ENCODE measurements around the gene LHPP.

The LHPP gene, protein sequence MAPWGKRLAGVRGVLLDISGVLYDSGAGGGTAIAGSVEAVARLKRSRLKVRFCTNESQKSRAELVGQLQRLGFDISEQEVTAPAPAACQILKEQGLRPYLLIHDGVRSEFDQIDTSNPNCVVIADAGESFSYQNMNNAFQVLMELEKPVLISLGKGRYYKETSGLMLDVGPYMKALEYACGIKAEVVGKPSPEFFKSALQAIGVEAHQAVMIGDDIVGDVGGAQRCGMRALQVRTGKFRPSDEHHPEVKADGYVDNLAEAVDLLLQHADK

DNA sequence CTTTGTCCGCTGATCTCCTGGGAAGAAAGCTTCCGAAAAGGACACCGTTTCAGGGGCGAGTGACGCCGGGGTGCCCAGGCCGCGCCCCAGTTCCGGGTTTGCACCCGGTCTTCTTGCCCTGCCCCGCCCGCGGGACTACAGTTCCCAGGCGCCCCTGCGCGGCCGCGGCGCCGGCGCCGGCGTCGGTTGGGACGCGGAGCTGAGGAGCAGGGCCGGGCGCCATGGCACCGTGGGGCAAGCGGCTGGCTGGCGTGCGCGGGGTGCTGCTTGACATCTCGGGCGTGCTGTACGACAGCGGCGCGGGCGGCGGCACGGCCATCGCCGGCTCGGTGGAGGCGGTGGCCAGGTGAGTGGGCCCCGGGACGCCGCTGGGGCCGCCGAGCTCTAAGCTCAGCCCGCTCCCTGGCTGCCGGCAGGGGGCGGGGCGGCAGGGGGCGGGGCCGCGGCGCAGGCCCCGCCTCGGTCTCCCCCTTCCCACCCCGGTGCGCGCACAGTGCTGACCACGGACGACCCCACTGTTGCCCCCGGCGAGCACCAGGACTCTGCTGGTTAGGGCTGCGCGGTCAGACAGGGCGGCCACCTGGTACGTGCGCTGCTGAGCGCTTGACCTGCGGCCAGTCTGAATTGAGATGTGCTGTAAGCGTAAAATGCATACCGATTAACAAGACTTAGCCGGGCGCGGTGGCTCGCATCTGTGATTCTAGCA lies at the start of gene LHPP:
LHPP (plus strand) TSS at position 182 of the 706 bp plus-strand sequence; CDS start at position 222, 40 bp downstream.
- no peak for TF ChIP-seq ESRRG (CRISPR knock-in tag; IDR thresholded peaks at IDR 0.05)
- TF ChIP-seq ZNF70 (CRISPR knock-in tag; IDR thresholded peaks at IDR 0.05): no peak
- TF ChIP-seq ZNF8 (CRISPR knock-in tag; IDR thresholded peaks at IDR 0.05): no peak
- no peak for TF ChIP-seq ZFP30 (CRISPR knock-in tag; IDR thresholded peaks at IDR 0.05)
- TF ChIP-seq SNAI2 (CRISPR knock-in tag; IDR thresholded peaks at IDR 0.05): no peak
- TF ChIP-seq OSR1 (CRISPR knock-in tag; IDR thresholded peaks at IDR 0.05): no peak
- peak; percentile 99 for ATAC-seq

- no peak for ATAC-seq
- TF ChIP-seq, protein P1, sequence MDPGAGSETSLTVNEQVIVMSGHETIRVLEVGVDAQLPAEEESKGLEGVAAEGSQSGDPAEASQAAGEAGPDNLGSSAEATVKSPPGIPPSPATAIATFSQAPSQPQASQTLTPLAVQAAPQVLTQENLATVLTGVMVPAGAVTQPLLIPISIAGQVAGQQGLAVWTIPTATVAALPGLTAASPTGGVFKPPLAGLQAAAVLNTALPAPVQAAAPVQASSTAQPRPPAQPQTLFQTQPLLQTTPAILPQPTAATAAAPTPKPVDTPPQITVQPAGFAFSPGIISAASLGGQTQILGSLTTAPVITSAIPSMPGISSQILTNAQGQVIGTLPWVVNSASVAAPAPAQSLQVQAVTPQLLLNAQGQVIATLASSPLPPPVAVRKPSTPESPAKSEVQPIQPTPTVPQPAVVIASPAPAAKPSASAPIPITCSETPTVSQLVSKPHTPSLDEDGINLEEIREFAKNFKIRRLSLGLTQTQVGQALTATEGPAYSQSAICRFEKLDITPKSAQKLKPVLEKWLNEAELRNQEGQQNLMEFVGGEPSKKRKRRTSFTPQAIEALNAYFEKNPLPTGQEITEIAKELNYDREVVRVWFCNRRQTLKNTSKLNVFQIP (CRISPR knock-in tag; IDR thresholded peaks at IDR 0.05; ENCODE audit: borderline replicate concordance, low read depth): no peak
- TF ChIP-seq CSRNP3 (CRISPR knock-in tag; IDR thresholded peaks at IDR 0.05) (no peak), ZFP30 (CRISPR knock-in tag; IDR thresholded peaks at IDR 0.05) (no peak), ESRRG (CRISPR knock-in tag; IDR thresholded peaks at IDR 0.05) (no peak), TCF4 (CRISPR knock-in tag; IDR thresholded peaks at IDR 0.05; ENCODE audit: borderline replicate concordance) (no peak), CSDC2 (CRISPR knock-in tag; IDR thresholded peaks at IDR 0.05) (no peak), SNAI2 (CRISPR knock-in tag; IDR thresholded peaks at IDR 0.05) (no peak), ISL1 (CRISPR knock-in tag; IDR thresholded peaks at IDR 0.05) (no peak)
- TF ChIP-seq, protein P2, sequence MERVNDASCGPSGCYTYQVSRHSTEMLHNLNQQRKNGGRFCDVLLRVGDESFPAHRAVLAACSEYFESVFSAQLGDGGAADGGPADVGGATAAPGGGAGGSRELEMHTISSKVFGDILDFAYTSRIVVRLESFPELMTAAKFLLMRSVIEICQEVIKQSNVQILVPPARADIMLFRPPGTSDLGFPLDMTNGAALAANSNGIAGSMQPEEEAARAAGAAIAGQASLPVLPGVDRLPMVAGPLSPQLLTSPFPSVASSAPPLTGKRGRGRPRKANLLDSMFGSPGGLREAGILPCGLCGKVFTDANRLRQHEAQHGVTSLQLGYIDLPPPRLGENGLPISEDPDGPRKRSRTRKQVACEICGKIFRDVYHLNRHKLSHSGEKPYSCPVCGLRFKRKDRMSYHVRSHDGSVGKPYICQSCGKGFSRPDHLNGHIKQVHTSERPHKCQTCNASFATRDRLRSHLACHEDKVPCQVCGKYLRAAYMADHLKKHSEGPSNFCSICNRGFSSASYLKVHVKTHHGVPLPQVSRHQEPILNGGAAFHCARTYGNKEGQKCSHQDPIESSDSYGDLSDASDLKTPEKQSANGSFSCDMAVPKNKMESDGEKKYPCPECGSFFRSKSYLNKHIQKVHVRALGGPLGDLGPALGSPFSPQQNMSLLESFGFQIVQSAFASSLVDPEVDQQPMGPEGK (CRISPR knock-in tag; IDR thresholded peaks at IDR 0.05; ENCODE audit: borderline replicate concordance): no peak
Measured at GRCh38 chr10:124414076-124414475, 47.5 kb upstream of the LHPP start.

GRCh38 chr10:124415210-124415609 lies 46.4 kb upstream of the LHPP start:
- ATAC-seq: no peak

More at GRCh38 chr10:124415210-124415609, 46.4 kb upstream of the LHPP start:
- TF ChIP-seq ZNF70 (CRISPR knock-in tag; IDR thresholded peaks at IDR 0.05) (no peak), ZC3H10 (CRISPR knock-in tag; IDR thresholded peaks at IDR 0.05) (no peak), CSRNP3 (CRISPR knock-in tag; IDR thresholded peaks at IDR 0.05) (no peak), ESRRG (CRISPR knock-in tag; IDR thresholded peaks at IDR 0.05) (no peak), ZNF565 (CRISPR knock-in tag; conservative IDR thresholded peaks at IDR 0.05; ENCODE audit: low read depth) (no peak), RARB (CRISPR knock-in tag; IDR thresholded peaks at IDR 0.05) (no peak), ZFP30 (CRISPR knock-in tag; IDR thresholded peaks at IDR 0.05) (no peak), TCF4 (CRISPR knock-in tag; IDR thresholded peaks at IDR 0.05; ENCODE audit: borderline replicate concordance) (no peak), OSR1 (CRISPR knock-in tag; IDR thresholded peaks at IDR 0.05) (no peak), ZFP3 (CRISPR knock-in tag; IDR thresholded peaks at IDR 0.05) (no peak), SNAI2 (CRISPR knock-in tag; IDR thresholded peaks at IDR 0.05) (no peak)
- TF ChIP-seq, protein P3, sequence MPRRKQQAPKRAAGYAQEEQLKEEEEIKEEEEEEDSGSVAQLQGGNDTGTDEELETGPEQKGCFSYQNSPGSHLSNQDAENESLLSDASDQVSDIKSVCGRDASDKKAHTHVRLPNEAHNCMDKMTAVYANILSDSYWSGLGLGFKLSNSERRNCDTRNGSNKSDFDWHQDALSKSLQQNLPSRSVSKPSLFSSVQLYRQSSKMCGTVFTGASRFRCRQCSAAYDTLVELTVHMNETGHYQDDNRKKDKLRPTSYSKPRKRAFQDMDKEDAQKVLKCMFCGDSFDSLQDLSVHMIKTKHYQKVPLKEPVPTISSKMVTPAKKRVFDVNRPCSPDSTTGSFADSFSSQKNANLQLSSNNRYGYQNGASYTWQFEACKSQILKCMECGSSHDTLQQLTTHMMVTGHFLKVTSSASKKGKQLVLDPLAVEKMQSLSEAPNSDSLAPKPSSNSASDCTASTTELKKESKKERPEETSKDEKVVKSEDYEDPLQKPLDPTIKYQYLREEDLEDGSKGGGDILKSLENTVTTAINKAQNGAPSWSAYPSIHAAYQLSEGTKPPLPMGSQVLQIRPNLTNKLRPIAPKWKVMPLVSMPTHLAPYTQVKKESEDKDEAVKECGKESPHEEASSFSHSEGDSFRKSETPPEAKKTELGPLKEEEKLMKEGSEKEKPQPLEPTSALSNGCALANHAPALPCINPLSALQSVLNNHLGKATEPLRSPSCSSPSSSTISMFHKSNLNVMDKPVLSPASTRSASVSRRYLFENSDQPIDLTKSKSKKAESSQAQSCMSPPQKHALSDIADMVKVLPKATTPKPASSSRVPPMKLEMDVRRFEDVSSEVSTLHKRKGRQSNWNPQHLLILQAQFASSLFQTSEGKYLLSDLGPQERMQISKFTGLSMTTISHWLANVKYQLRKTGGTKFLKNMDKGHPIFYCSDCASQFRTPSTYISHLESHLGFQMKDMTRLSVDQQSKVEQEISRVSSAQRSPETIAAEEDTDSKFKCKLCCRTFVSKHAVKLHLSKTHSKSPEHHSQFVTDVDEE (CRISPR knock-in tag; IDR thresholded peaks at IDR 0.05): no peak

All from SK-N-SH treated with all-trans-retinoic acid at 6 μM for 48 hours (cell line).